Epithelial cell of esophagus (primary cell): Measurements from ENCODE around the gene TTC7B.

Experiments used
- DNase-seq: peaks from one replicate; pipeline ENCODE4 v3.0.0; 2010; ENCODE audit warnings: low read depth
- H3K4me3 ChIP-seq: 2 replicates; pipeline ENCODE4 v1.5.1; 2011; ENCODE audit warnings: mild to moderate bottlenecking, low read length, control low read depth
- TF ChIP-seq, protein P1 (sequence below): IDR thresholded peaks from 2 replicates; pipeline ENCODE4 v1.5.1; 2011; ENCODE audit warnings: low read depth, mild to moderate bottlenecking, low read length, control low read depth, inconsistent platforms; ENCODE audit not compliant: insufficient read depth; ENCODE audit errors: missing control alignments

TTC7B gene

DNA sequence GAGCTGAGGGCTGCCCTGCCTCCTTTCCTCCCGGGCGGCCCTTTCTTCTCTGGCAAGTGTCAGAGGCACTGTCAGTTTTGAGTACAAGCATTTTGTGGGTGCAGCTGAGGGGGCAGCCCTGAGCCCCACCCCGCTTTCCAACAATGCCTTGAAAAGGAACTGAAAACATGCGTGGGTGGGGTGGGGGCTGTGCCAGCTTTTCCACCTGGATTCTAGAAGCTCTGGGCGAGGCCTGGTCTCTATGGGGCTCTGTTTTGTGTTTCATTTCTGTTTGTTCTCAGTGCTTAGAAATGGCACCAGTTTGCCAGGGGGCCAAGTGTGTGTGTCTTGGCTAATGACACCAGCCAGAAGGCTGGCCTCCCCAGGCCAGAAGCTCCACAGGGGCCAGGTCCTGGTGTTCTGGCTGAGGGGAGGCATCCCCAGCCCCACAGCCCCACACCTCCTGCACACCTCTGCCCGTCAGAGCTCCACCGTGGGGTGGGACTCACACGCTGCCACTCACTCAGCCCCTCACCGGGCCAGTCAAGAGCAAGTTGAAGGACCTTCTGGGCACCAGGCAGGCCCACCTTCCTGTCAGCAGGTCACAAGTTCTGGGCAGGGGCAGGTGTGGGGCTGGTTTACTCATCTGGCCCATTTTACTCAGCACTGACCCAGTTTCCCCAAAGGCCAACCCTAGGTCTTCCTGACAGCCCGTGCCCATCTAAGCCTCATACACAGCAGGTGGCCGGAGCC is 264.3 kb downstream of the TTC7B start:
- TF ChIP-seq, protein P1, sequence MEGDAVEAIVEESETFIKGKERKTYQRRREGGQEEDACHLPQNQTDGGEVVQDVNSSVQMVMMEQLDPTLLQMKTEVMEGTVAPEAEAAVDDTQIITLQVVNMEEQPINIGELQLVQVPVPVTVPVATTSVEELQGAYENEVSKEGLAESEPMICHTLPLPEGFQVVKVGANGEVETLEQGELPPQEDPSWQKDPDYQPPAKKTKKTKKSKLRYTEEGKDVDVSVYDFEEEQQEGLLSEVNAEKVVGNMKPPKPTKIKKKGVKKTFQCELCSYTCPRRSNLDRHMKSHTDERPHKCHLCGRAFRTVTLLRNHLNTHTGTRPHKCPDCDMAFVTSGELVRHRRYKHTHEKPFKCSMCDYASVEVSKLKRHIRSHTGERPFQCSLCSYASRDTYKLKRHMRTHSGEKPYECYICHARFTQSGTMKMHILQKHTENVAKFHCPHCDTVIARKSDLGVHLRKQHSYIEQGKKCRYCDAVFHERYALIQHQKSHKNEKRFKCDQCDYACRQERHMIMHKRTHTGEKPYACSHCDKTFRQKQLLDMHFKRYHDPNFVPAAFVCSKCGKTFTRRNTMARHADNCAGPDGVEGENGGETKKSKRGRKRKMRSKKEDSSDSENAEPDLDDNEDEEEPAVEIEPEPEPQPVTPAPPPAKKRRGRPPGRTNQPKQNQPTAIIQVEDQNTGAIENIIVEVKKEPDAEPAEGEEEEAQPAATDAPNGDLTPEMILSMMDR, result no peak
- H3K4me3 ChIP-seq, result no peak overlapping the region
- DNase-seq, result no peak

GRCh38 chr14:90551070-90551704 is 265.0 kb downstream of the TTC7B start:
- TF ChIP-seq, protein P1, result no peak
- no peak overlapping the region for H3K4me3 ChIP-seq
- DNase-seq, result no peak

- TF ChIP-seq, protein P1, result no peak
- DNase-seq, result no peak
- no peak overlapping the region for H3K4me3 ChIP-seq
Observed at GRCh38 chr14:90549794-90550641, 266.2 kb downstream of the TTC7B start.

DNA sequence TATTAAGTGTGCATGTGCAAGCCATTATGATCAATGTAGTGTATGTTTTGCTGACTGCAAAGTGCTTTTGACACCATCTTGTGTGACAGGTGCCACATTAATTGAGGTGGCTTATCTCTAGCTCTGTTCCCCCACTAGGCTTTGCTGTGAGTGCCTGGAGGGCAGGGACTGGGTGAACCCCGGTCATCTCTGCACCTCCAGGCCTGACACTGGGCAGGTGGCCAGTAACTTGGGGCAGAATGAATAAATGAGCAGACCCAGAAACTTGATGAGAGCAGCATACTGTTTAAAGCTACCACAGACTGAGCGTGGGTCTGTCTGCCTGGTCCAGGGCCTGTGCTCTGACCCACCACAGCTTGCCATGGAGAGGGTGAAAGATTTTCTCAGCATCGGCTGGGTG is 267.8 kb downstream of the TTC7B start:
- no peak for DNase-seq
- TF ChIP-seq, protein P1, result no peak
- H3K4me3 ChIP-seq, result no peak overlapping the region

DNA sequence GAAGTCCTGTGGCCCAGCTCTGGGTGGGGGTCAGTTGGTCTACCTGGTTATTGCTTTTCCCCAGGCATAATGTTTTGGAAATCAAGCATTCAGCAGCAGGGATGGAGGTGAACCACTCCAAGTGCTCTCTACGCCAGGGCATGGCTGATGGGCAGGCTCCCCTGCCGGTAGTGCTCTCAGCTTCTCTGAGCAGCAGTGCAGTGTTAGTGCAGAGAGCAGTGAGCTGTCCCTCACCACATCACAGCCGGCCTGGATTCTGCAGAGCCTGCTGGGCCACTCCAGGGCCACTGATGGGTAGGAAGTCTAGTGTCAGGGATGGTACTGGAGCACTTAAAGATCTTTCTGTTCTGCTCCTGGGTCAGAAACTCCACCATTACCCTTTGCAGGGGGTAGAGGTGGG is 268.3 kb downstream of the TTC7B start:
- TF ChIP-seq, protein P1, result no peak
- no peak overlapping the region for H3K4me3 ChIP-seq
- DNase-seq, result no peak

DNA sequence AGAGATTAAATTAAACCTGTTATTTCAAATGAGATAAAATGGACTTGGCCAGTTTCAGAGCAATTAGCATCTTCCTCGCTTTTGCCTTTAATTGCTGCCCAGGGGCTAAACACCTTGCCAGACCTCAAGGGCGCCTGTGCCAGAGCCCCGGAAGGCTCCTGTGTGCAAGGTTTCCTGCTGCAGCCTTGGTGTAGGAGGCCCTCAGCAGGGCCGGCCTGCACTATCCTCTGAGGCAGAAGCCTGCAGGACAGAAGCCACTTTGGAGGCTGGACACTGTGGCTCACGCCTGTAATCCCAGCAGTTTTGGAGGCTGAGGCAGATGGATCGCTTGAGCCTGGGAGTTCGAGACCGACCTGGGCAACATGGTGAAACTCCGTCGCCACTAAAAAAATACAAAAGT is 269.0 kb downstream of the TTC7B start:
- no peak for DNase-seq
- TF ChIP-seq, protein P1, result no peak

More for the DNA sequence above, 269.0 kb downstream of the TTC7B start:
- no peak overlapping the region for H3K4me3 ChIP-seq
